ENCODE data around the gene DUS2. TPM values are rescaled to one million over a fixed set of nuclear protein-coding genes. Genes with fewer than 3 reads are reported as not detected.

DUS2 gene
- total and polyA plus RNA-seq, 4 donors, result 6.9 to 10.7 (median 7.9) TPM

GRCh38 chr16:68065716-68066305 lies 42.7 kb downstream of the DUS2 start:
- Histone ChIP-seq H3K27ac (ENCODE audit: low read depth in 1 of 2, low read length in 2 of 2) (no peak overlapping the region), H3K9me3 (ENCODE audit: control insufficient read depth in 4 of 4, low read length in 3 of 4) (no peaks in the 10 kb centered on the region), H3K36me3 (ENCODE audit: control insufficient read depth in 4 of 4, insufficient read depth in 3 of 4, low read depth in 1 of 4, low read length in 3 of 4) (peaks cover 0 to 12% (median under 1%) of the 10 kb centered on the region in 4 donors), H3K4me3 (ENCODE audit: low read depth in 1 of 3, low read length in 3 of 3) (no peak overlapping the region), H3K4me1 (ENCODE audit: control insufficient read depth in 4 of 4, insufficient read depth in 4 of 4, low read length in 3 of 4) (peaks cover 0 to 11% (median 7%) of the 10 kb centered on the region in 4 donors), H3K27me3 (ENCODE audit: control insufficient read depth in 4 of 4, insufficient read depth in 4 of 4, low read length in 3 of 4) (no peaks in the 10 kb centered on the region), H3K9ac (ENCODE audit: low read depth in 1 of 2, low read length in 2 of 2) (no peak overlapping the region)
- no peak for TF ChIP-seq CTCF (IDR thresholded peaks at IDR 0.05; ENCODE audit: low read depth, low read length, missing input control)
- no peak for TF ChIP-seq TAF1 (conservative IDR thresholded peaks at IDR 0.05)
- TF ChIP-seq EGR1 (IDR thresholded peaks at IDR 0.05; ENCODE audit: low read depth in 2 of 2), result no peak
- WGBS, result 84% methylated on average over 6 of the region's 6 CpGs
- no peak for DNase-seq (ENCODE audit: low spot score)

- no peak overlapping the region for H3K9ac ChIP-seq (ENCODE audit: low read depth in 1 of 2, low read length in 2 of 2)
- 64% methylated on average over 1 of the region's 1 CpG for WGBS
- H3K4me1 ChIP-seq (ENCODE audit: control insufficient read depth in 4 of 4, insufficient read depth in 4 of 4, low read length in 3 of 4), result peaks cover 0 to 14% (median 9%) of the 10 kb centered on the region in 4 donors
- no peak overlapping the region for H3K27ac ChIP-seq (ENCODE audit: low read depth in 1 of 2, low read length in 2 of 2)
- peaks cover 0 to 11% (median 3%) of the 10 kb centered on the region in 4 donors for H3K36me3 ChIP-seq (ENCODE audit: control insufficient read depth in 4 of 4, insufficient read depth in 3 of 4, low read depth in 1 of 4, low read length in 3 of 4)
- no peak for DNase-seq (ENCODE audit: low spot score)
- H3K4me3 ChIP-seq (ENCODE audit: low read depth in 1 of 3, low read length in 3 of 3), result no peak overlapping the region
- no peaks in the 10 kb centered on the region for H3K27me3 ChIP-seq (ENCODE audit: control insufficient read depth in 4 of 4, insufficient read depth in 4 of 4, low read length in 3 of 4)
- H3K9me3 ChIP-seq (ENCODE audit: control insufficient read depth in 4 of 4, low read length in 3 of 4), result no peaks in the 10 kb centered on the region
- no peak for TF ChIP-seq FOXA1 (IDR thresholded peaks at IDR 0.05)
- no peak for TF ChIP-seq MAX (IDR thresholded peaks at IDR 0.05)
- TF ChIP-seq REST (IDR thresholded peaks at IDR 0.05), result no peak
- no peak for TF ChIP-seq NR2F2 (IDR thresholded peaks at IDR 0.05)
- no peak for TF ChIP-seq CTCF (IDR thresholded peaks at IDR 0.05; ENCODE audit: low read depth, low read length, missing input control)
- no peak for TF ChIP-seq GABPA (IDR thresholded peaks at IDR 0.05 in 1 of 2, conservative IDR thresholded peaks at IDR 0.05 in 1 of 2)
- TF ChIP-seq EGR1 (IDR thresholded peaks at IDR 0.05; ENCODE audit: low read depth in 2 of 2), result no peak
- TF ChIP-seq HNF4A (conservative IDR thresholded peaks at IDR 0.05), result no peak
- no peak for TF ChIP-seq ZBTB33 (IDR thresholded peaks at IDR 0.05)
- no peak for TF ChIP-seq ATF3 (IDR thresholded peaks at IDR 0.05)
- TF ChIP-seq RAD21 (IDR thresholded peaks at IDR 0.05), result no peak
- no peak for TF ChIP-seq HNF4G (IDR thresholded peaks at IDR 0.05)
- no peak for TF ChIP-seq TAF1 (conservative IDR thresholded peaks at IDR 0.05)
- TF ChIP-seq SP1 (IDR thresholded peaks at IDR 0.05), result no peak
- no peak for TF ChIP-seq JUND (IDR thresholded peaks at IDR 0.05)
- TF ChIP-seq YY1 (IDR thresholded peaks at IDR 0.05), result no peak
- TF ChIP-seq FOXA2 (IDR thresholded peaks at IDR 0.05), result no peak
- no peak for TF ChIP-seq RXRA (IDR thresholded peaks at IDR 0.05)
Observed at GRCh38 chr16:68066763-68067162, 43.7 kb downstream of the DUS2 start.
